Ovary (tissue), 9 donors: ENCODE results near the gene MYBL2. TPM values are rescaled to one million over a fixed set of nuclear protein-coding genes. Genes with fewer than 3 reads are reported as not detected.

Experiments
- DNase-seq, 5 donors: peaks; one replicate each; pipeline ENCODE4 v3.0.0-alpha.2; 2019 to 2020
- H3K27ac ChIP-seq, 2 donors: fragments of 200-600 bp; one replicate each; pipeline versions ENCODE4 v1.5.1 to v1.8.0; 2019 to 2022
- H3K27me3 ChIP-seq: fragments of 200-600 bp; one replicate; pipeline ENCODE4 v1.8.0; 2022
- H3K36me3 ChIP-seq: fragments of 200-600 bp; sonication (generic); one replicate; pipeline ENCODE4 v1.5.1; 2019
- H3K4me1 ChIP-seq: one replicate; pipeline ENCODE4 v1.8.1; 2013; ENCODE audit warnings: mild to moderate bottlenecking, moderate library complexity; ENCODE audit not compliant: insufficient read depth
- H3K4me3 ChIP-seq: fragments of 200-600 bp; sonication (generic); one replicate; pipeline ENCODE4 v1.5.1; 2017
- H3K9me3 ChIP-seq, 2 donors: fragments of 200-600 bp in 1 of 2; sonication (generic) in 1 of 2; one replicate each; pipeline versions ENCODE4 v1.5.1 to v1.8.1; 2013 to 2019; ENCODE audit warnings: mild to moderate bottlenecking in 1 of 2, moderate library complexity in 1 of 2
- EP300 ChIP-seq: sonication (generic); formaldehyde crosslinking; IDR thresholded peaks from one replicate; pipeline ENCODE4 v1.6.1; 2017; ENCODE audit warnings: antibody characterized with exemption
- POLR2A ChIP-seq: fragments of 450-650 bp; IDR thresholded peaks from one replicate; pipeline ENCODE4 v1.6.1; 2017; ENCODE audit warnings: antibody characterized with exemption, mild to moderate bottlenecking, moderate library complexity
- WGBS, 3 donors: extraction: QIAGEN DNeasy Blood & Tissue Kit in 1 of 3; methylation state at CpG; one replicate each; pipeline versions ENCODE4 v1.1.5 to v1.1.7; 2013 to 2017; 5-methylcytosine and 5-hydroxymethylcytosine counted together
- intact Hi-C, 4 donors: fragments of 100-400 bp; cut with DNase I; formaldehyde crosslinking; loops; one replicate each; pipeline versions ENCODE4 v1.11.0 to v1.15.1; 2022 to 2023
- polyA plus RNA-seq, 2 donors: library from polyadenylated mRNA; stranded (reverse); fragments of 200-250 nt in 1 of 2; fragments of 350-450 nt in 1 of 2; fragmentation: Illumina TruSeq in 1 of 2; extraction: RNeasy Lipid Tissue Mini Kit (QIAGEN cat#74804) in 1 of 2; gene quantifications; one replicate each; pipeline ENCODE4 v1.2.3, GENCODE V29; 2013 to 2014
- total RNA-seq, 7 donors: library from RNA; depleted of rRNA in 2 of 7; stranded (reverse); fragments of >200 nt in 2 of 7; fragmentation: NEBNext Ultra II Directional in 3 of 7; extraction: Animal tissue kit (Norgen Biotek cat#: 25700) in 3 of 7; gene quantifications; one replicate each; pipeline versions ENCODE4 v1.1.0 to v1.2.4, GENCODE V29; 2016 to 2023
- TF ChIP-seq, protein P1 (sequence below), 3 donors: fragments of 450-650 bp in 2 of 3; fragments of 200-600 bp in 1 of 3; IDR thresholded peaks; one replicate each; pipeline versions ENCODE4 v1.5.1 to v1.8.0; 2016 to 2022; ENCODE audit warnings: antibody characterized with exemption in 3 of 3, mild to moderate bottlenecking in 1 of 3
- donor health status: DM: no; HTN: no; CAD: no; lungs with moderate emphysema.
- donor health status: DM: no; HTN: no; CAD: no.
- donor health status: Bipolar disorder and iron deficiency.
- donor health status: DM: yes; HTN: yes; CAD: no.
- donor health status: DM: no; HTN: no; CAD: no.
- donor health status: DM: yes; HTN: yes; CAD: no.

Gene MYBL2
- total and polyA plus RNA-seq, 9 donors: 0.11 to 1.6 (median 0.87) TPM; not detected in 3

DNA sequence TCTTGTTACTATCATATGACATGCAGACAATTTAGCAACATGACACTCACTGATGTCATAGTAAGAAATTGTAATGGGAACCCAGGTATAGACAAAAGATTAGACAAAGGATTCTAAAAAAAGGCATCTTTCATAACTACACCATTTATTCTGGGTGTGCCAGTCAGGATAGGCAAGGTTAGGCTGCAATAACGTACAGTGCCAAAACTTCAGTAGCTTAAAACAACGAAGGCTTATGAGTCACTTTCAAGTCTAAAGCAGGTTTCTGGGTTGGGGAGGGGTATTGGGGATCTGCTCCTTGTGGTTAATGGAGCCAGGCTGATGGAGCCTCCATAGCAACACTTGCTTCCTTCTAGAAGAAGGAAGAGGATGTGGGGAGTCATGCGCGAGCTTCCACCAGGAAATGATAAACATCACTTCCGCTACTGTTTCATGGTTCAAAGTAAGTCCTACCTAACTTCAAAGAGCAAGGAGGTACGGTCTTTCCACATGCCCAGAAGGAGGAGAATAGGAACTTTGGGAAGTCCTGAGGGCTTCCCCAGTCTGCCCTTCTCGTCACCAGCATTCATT lies 61.9 kb downstream of the MYBL2 start:
- 83 to 88% (median 86%) methylated on average over 7 of the region's 7 CpGs for WGBS, 3 donors
- no peaks in the 10 kb centered on the region for H3K4me1 ChIP-seq
- H3K27me3 ChIP-seq: no peaks in the 10 kb centered on the region
- TF ChIP-seq EP300 (no peak), POLR2A (no peak)
- TF ChIP-seq, protein P1, sequence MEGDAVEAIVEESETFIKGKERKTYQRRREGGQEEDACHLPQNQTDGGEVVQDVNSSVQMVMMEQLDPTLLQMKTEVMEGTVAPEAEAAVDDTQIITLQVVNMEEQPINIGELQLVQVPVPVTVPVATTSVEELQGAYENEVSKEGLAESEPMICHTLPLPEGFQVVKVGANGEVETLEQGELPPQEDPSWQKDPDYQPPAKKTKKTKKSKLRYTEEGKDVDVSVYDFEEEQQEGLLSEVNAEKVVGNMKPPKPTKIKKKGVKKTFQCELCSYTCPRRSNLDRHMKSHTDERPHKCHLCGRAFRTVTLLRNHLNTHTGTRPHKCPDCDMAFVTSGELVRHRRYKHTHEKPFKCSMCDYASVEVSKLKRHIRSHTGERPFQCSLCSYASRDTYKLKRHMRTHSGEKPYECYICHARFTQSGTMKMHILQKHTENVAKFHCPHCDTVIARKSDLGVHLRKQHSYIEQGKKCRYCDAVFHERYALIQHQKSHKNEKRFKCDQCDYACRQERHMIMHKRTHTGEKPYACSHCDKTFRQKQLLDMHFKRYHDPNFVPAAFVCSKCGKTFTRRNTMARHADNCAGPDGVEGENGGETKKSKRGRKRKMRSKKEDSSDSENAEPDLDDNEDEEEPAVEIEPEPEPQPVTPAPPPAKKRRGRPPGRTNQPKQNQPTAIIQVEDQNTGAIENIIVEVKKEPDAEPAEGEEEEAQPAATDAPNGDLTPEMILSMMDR (IDR thresholded peaks at IDR 0.05): no peak
- no peak overlapping the region for H3K27ac ChIP-seq
- no peaks in the 10 kb centered on the region for H3K36me3 ChIP-seq
- H3K4me3 ChIP-seq: no peak overlapping the region
- intact Hi-C loops: no loop called here
- H3K9me3 ChIP-seq: peaks cover 0 to 4% of the 10 kb centered on the region in 2 donors
- DNase-seq: no peak

DNA sequence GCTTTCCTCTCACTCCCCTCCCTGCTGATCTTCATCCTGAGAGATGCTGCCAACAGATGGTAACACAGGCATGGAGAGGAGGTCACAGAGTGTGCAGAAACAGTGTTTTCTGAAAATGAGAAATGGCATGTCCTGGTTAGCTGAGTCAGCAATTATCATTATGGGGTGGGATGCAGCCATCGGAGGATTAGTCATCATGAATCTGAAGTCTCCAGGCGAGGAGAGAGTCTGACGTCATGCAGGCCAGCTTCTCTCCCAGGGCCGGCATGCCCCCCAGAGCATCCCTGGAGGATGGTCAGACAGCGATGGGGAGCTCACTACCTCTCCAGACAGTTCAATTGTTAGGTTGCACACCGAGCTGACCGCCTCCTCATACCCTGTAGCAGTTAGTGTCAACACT lies 64.6 kb downstream of the MYBL2 start:
- no peak for DNase-seq
- intact Hi-C loops: no loop called here
- no peaks in the 10 kb centered on the region for H3K4me1 ChIP-seq
- H3K36me3 ChIP-seq: no peaks in the 10 kb centered on the region
- H3K27ac ChIP-seq: no peak overlapping the region
- peaks cover 0 to 4% of the 10 kb centered on the region in 2 donors for H3K9me3 ChIP-seq
- TF ChIP-seq, protein P1 (IDR thresholded peaks at IDR 0.05): no peak
- TF ChIP-seq EP300: no peak
- TF ChIP-seq POLR2A: no peak
- no peaks in the 10 kb centered on the region for H3K27me3 ChIP-seq
- 60 to 65% (median 63%) methylated on average over 7 of the region's 7 CpGs for WGBS, 3 donors
- no peak overlapping the region for H3K4me3 ChIP-seq

DNA sequence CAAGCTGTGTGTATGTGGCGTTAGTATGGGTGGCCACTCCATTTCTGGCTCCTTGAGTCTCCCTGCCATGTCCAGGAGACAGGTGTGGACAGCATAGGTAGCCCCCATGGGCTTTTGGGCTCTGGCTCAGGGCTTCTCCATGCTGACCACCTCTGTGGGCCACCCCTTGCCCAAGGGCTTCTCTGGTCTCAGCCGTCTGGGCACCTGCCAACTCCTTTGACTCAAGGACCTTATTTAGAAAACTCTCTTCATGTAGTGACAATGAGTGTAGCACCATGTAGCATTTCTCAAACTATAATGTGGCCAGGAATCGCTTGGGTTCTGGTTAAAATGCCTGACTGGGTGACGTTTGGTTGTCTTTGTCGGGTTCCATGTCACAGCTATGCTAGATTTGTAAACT lies 65.0 kb downstream of the MYBL2 start:
- H3K36me3 ChIP-seq: no peaks in the 10 kb centered on the region
- no peaks in the 10 kb centered on the region for H3K4me1 ChIP-seq
- 79 to 92% (median 81%) methylated on average over 5 of the region's 5 CpGs for WGBS, 3 donors
- TF ChIP-seq, protein P1 (IDR thresholded peaks at IDR 0.05): no peak
- no peak for TF ChIP-seq POLR2A
- no peak for TF ChIP-seq EP300
- no peaks in the 10 kb centered on the region for H3K27me3 ChIP-seq
- DNase-seq: no peak
- peaks cover 0 to 4% of the 10 kb centered on the region in 2 donors for H3K9me3 ChIP-seq
- H3K27ac ChIP-seq: no peak overlapping the region
- no peak overlapping the region for H3K4me3 ChIP-seq
- intact Hi-C loops: no loop called here

DNA sequence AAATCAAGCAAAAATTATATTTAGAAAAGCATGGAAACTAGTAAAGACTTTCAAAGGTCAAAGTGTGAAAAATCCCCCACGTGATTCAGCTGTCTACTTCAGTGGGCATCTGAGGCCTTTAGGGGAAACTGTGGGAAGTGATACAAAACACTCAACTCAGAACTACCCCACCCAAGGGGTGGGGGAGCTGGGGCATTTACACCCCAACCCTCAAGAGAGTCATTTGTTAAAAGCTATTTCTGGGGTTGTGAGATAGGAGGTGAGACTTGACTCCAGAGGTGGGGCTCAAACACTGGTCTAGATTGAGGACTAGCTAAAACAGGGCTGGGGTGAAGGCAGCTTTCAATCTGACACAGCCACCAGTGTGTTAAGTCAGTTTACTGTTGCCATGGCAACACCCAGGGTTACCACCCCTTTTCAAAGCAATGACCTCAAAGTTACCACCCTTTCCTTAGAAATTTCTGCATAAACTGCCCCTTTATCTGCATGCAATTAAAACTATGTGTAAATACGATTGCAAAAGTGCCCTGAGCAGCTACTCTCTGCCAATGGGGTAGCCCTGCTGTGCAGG lies 69.8 kb downstream of the MYBL2 start:
- TF ChIP-seq EP300 (no peak), POLR2A (no peak)
- TF ChIP-seq, protein P1 (IDR thresholded peaks at IDR 0.05): no peak
- DNase-seq: no peak
- Histone ChIP-seq H3K9me3 (no peaks in the 10 kb centered on the region), H3K4me1 (no peaks in the 10 kb centered on the region), H3K36me3 (no peaks in the 10 kb centered on the region), H3K27ac (no peak overlapping the region), H3K27me3 (no peaks in the 10 kb centered on the region), H3K4me3 (no peak overlapping the region)
- WGBS, 3 donors: 19 to 41% (median 32%) methylated on average over 2 of the region's 2 CpGs
- intact Hi-C loops: no loop called here
